HepG2 (cell line): ENCODE measurements around the gene TMCC1. TPM values are rescaled to one million over a fixed set of nuclear protein-coding genes. Genes with fewer than 3 reads are reported as not detected.

Experiments used
- ARNTL ChIP-seq: sonication (generic); formaldehyde crosslinking; IDR thresholded peaks from 2 replicates; pipeline ENCODE4 v1.4.0; 2020; ENCODE audit warnings: mild to moderate bottlenecking, missing genetic modification reagents
- ELF1 ChIP-seq: sonication (generic); formaldehyde crosslinking; IDR thresholded peaks from 2 replicates; pipeline ENCODE4 v1.4.0; 2020; ENCODE audit warnings: missing genetic modification reagents
- FOSL1 ChIP-seq: sonication (generic); formaldehyde crosslinking; IDR thresholded peaks from 2 replicates; pipeline ENCODE4 v1.9.0; 2021; ENCODE audit warnings: missing genetic modification reagents, borderline replicate concordance
- GATAD2A ChIP-seq: IDR thresholded peaks from 2 replicates; pipeline ENCODE4 v1.6.1; 2016
- NFIC ChIP-seq: IDR thresholded peaks from 2 replicates; pipeline ENCODE4 v1.6.1; 2012; ENCODE audit warnings: mild to moderate bottlenecking, low read length, inconsistent platforms
- SALL1 ChIP-seq: sonication (generic); formaldehyde crosslinking; IDR thresholded peaks from 2 replicates; pipeline ENCODE4 v1.8.0; 2022; ENCODE audit warnings: mild to moderate bottlenecking, missing genetic modification reagents
- SIX4 ChIP-seq: sonication (generic); formaldehyde crosslinking; IDR thresholded peaks from 2 replicates; pipeline ENCODE4 v1.4.0; 2020; ENCODE audit warnings: missing genetic modification reagents
- SMAD3 ChIP-seq: sonication (generic); formaldehyde crosslinking; IDR thresholded peaks from 2 replicates; pipeline ENCODE4 v1.4.0; 2020; ENCODE audit warnings: missing genetic modification reagents
- SMYD3 ChIP-seq: sonication (generic); formaldehyde crosslinking; IDR thresholded peaks from 2 replicates; pipeline ENCODE4 v1.8.1; 2023; ENCODE audit warnings: mild to moderate bottlenecking, missing genetic modification reagents
- SOX13 ChIP-seq, 3 experiments: fragments of 450-650 bp in 1 of 3; sonication (generic) in 1 of 3; formaldehyde crosslinking in 1 of 3; IDR thresholded peaks in 2 of 3; conservative IDR thresholded peaks in 1 of 3; 2 replicates each; pipeline versions ENCODE4 v1.5.0 to v1.6.1; 2016 to 2020; ENCODE audit warnings: antibody characterized with exemption in 1 of 3, mild to moderate bottlenecking in 1 of 3, missing compliant biosample characterization in 1 of 3, missing genetic modification reagents in 1 of 3, moderate library complexity in 1 of 3
- TSC22D2 ChIP-seq: sonication (generic); formaldehyde crosslinking; IDR thresholded peaks from 2 replicates; pipeline ENCODE4 v1.5.1; 2020; ENCODE audit warnings: missing genetic modification reagents, mild to moderate bottlenecking, borderline replicate concordance
- ZNF460 ChIP-seq: sonication (generic); formaldehyde crosslinking; IDR thresholded peaks from 2 replicates; pipeline ENCODE4 v1.5.1; 2020; ENCODE audit warnings: missing genetic modification reagents, mild to moderate bottlenecking, borderline replicate concordance
- ZNF816 ChIP-seq: sonication (generic); formaldehyde crosslinking; IDR thresholded peaks from 2 replicates; pipeline ENCODE4 v1.8.0; 2022; ENCODE audit warnings: missing genetic modification reagents, mild to moderate bottlenecking, borderline replicate concordance
- ZSCAN29 ChIP-seq: sonication (generic); formaldehyde crosslinking; conservative IDR thresholded peaks from 2 replicates; pipeline ENCODE4 v1.4.0; 2020; ENCODE audit warnings: mild to moderate bottlenecking, missing genetic modification reagents
- polyA plus RNA-seq, 8 experiments: library from polyadenylated mRNA; depleted of rRNA in 3 of 8; stranded (reverse) in 7 of 8; unstranded in 1 of 8; fragments of >200 nt; fragmentation: Illumina TruSeq in 4 of 8; extraction: Trizol in 4 of 8; gene quantifications; 2 replicates each; pipeline versions ENCODE4 v1.2.1 to v1.2.3, GENCODE V29; 2011 to 2016; ENCODE audit warnings: low read depth in 4 of 8, missing spikeins in 1 of 8, mixed read lengths in 1 of 8; ENCODE audit not compliant: insufficient read depth in 1 of 8
- total RNA-seq, 5 experiments: library from RNA; depleted of rRNA; stranded (reverse); fragments of >200 nt; fragmentation: Illumina TruSeq; extraction: Trizol; gene quantifications; 2 replicates each; pipeline ENCODE4 v1.2.3, GENCODE V29; 2016; ENCODE audit warnings: low read depth in 1 of 5
- TF ChIP-seq, protein P1 (sequence below): sonication (generic); formaldehyde crosslinking; IDR thresholded peaks from 2 replicates; pipeline ENCODE4 v1.4.0; 2020; ENCODE audit warnings: missing genetic modification reagents, borderline replicate concordance
- TF ChIP-seq, protein P2 (sequence below): sonication (generic); formaldehyde crosslinking; IDR thresholded peaks from 2 replicates; pipeline ENCODE4 v1.5.0; 2020; ENCODE audit warnings: missing genetic modification reagents
- TF ChIP-seq, protein P3 (sequence below): IDR thresholded peaks from 2 replicates; pipeline ENCODE4 v1.6.1; 2016; ENCODE audit warnings: low read depth
- TF ChIP-seq, protein P4 (sequence below): sonication (generic); formaldehyde crosslinking; IDR thresholded peaks from 2 replicates; pipeline ENCODE4 v1.5.1; 2020; ENCODE audit warnings: mild to moderate bottlenecking, missing genetic modification reagents, borderline replicate concordance
- TF ChIP-seq, protein P5 (sequence below): sonication (generic); formaldehyde crosslinking; conservative IDR thresholded peaks from 2 replicates; pipeline ENCODE4 v1.4.0; 2020; ENCODE audit warnings: missing genetic modification reagents

Gene TMCC1
- total and polyA plus RNA-seq, 2 of the 13 experiments (the other 11 are each of a cell fraction or from before 2014, with no cell fraction given), result 12.1 to 264 TPM

DNA sequence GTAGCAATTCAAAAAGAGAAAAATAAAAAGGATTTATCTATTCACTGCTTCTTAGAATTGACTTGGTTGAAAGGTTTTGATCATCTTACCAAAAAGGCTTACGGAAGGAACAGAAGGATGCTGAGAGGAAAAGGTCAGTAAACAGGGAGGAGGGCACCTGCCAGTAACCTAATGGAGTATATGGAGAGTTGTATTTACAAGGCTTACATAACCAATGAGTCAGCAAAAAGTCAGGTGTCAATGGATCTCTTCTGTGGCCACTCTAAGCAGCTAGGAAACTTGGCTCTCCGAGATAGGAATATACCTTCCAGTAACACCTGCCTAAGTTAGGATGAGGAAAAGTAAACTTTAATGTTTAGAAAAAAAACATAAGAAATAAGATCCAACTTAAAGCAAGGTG, 206.6 kb downstream of the TMCC1 start (continued):
- TF ChIP-seq SOX13 (IDR thresholded peaks at IDR 0.05) (peak; percentile 34; the same call in 1 of the 2 replicates), SOX13 (CRISPR knock-in tag; conservative IDR thresholded peaks at IDR 0.05 in 1 of 2, IDR thresholded peaks at IDR 0.05 in 1 of 2) (peak in 1 of 2 experiments; percentile 70; a peak in 1 of 4 replicates), SMAD3 (CRISPR knock-in tag) (peak; percentile 30; the same call in 1 of the 2 replicates), GATAD2A (CRISPR knock-in tag) (peak; percentile 86), ELF1 (0 out of 2 replicates have a peak, but pooled peaks have one; percentile 25), ZNF816 (CRISPR knock-in tag) (peak; percentile 24; the same call in 1 of the 2 replicates), ZNF460 (CRISPR knock-in tag) (no peak), SMYD3 (no peak), ZSCAN29 (CRISPR knock-in tag) (no peak), TSC22D2 (CRISPR knock-in tag) (no peak), ARNTL (peak; percentile 65; the same call in 1 of the 2 replicates), SIX4 (CRISPR knock-in tag) (peak; percentile 66; the same call in 1 of the 2 replicates), SALL1 (CRISPR knock-in tag) (peak; percentile 27; the same call in 1 of the 2 replicates), NFIC (0 out of 2 replicates have a peak, but pooled peaks have one; percentile 42), FOSL1 (CRISPR knock-in tag) (peak; percentile 79; the same call in 1 of the 2 replicates)
- TF ChIP-seq, protein P1, sequence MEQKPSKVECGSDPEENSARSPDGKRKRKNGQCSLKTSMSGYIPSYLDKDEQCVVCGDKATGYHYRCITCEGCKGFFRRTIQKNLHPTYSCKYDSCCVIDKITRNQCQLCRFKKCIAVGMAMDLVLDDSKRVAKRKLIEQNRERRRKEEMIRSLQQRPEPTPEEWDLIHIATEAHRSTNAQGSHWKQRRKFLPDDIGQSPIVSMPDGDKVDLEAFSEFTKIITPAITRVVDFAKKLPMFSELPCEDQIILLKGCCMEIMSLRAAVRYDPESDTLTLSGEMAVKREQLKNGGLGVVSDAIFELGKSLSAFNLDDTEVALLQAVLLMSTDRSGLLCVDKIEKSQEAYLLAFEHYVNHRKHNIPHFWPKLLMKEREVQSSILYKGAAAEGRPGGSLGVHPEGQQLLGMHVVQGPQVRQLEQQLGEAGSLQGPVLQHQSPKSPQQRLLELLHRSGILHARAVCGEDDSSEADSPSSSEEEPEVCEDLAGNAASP, result peak; percentile 79
- TF ChIP-seq, protein P2, sequence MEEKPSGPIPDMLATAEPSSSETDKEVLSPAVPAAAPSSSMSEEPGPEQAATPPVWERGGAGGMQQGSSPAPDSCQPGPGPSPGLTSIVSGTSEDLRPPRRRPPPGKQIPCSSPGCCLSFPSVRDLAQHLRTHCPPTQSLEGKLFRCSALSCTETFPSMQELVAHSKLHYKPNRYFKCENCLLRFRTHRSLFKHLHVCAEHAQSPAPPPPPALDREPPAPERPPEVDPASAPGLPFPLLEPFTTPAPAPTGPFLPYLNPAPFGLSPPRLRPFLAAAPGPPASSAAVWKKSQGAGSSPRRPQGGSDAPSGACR (CRISPR knock-in tag), result 0 out of 2 replicates have a peak, but pooled peaks have one; percentile 17
- TF ChIP-seq, protein P3, sequence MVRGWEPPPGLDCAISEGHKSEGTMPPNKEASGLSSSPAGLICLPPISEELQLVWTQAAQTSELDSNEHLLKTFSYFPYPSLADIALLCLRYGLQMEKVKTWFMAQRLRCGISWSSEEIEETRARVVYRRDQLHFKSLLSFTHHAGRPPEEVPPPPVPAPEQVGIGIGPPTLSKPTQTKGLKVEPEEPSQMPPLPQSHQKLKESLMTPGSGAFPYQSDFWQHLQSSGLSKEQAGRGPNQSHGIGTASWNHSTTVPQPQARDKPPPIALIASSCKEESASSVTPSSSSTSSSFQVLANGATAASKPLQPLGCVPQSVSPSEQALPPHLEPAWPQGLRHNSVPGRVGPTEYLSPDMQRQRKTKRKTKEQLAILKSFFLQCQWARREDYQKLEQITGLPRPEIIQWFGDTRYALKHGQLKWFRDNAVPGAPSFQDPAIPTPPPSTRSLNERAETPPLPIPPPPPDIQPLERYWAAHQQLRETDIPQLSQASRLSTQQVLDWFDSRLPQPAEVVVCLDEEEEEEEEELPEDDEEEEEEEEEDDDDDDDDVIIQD (CRISPR knock-in tag), result peak; percentile 74; the same call in 1 of the 2 replicates
- TF ChIP-seq, protein P4, sequence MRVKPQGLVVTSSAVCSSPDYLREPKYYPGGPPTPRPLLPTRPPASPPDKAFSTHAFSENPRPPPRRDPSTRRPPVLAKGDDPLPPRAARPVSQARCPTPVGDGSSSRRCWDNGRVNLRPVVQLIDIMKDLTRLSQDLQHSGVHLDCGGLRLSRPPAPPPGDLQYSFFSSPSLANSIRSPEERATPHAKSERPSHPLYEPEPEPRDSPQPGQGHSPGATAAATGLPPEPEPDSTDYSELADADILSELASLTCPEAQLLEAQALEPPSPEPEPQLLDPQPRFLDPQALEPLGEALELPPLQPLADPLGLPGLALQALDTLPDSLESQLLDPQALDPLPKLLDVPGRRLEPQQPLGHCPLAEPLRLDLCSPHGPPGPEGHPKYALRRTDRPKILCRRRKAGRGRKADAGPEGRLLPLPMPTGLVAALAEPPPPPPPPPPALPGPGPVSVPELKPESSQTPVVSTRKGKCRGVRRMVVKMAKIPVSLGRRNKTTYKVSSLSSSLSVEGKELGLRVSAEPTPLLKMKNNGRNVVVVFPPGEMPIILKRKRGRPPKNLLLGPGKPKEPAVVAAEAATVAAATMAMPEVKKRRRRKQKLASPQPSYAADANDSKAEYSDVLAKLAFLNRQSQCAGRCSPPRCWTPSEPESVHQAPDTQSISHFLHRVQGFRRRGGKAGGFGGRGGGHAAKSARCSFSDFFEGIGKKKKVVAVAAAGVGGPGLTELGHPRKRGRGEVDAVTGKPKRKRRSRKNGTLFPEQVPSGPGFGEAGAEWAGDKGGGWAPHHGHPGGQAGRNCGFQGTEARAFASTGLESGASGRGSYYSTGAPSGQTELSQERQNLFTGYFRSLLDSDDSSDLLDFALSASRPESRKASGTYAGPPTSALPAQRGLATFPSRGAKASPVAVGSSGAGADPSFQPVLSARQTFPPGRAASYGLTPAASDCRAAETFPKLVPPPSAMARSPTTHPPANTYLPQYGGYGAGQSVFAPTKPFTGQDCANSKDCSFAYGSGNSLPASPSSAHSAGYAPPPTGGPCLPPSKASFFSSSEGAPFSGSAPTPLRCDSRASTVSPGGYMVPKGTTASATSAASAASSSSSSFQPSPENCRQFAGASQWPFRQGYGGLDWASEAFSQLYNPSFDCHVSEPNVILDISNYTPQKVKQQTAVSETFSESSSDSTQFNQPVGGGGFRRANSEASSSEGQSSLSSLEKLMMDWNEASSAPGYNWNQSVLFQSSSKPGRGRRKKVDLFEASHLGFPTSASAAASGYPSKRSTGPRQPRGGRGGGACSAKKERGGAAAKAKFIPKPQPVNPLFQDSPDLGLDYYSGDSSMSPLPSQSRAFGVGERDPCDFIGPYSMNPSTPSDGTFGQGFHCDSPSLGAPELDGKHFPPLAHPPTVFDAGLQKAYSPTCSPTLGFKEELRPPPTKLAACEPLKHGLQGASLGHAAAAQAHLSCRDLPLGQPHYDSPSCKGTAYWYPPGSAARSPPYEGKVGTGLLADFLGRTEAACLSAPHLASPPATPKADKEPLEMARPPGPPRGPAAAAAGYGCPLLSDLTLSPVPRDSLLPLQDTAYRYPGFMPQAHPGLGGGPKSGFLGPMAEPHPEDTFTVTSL (CRISPR knock-in tag), result peak; percentile 37; the same call in 1 of the 2 replicates
- TF ChIP-seq, protein P5, sequence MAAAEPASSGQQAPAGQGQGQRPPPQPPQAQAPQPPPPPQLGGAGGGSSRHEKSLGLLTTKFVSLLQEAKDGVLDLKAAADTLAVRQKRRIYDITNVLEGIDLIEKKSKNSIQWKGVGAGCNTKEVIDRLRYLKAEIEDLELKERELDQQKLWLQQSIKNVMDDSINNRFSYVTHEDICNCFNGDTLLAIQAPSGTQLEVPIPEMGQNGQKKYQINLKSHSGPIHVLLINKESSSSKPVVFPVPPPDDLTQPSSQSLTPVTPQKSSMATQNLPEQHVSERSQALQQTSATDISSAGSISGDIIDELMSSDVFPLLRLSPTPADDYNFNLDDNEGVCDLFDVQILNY (CRISPR knock-in tag), result no peak
